ENCODE data around the gene SERBP1.

- TF ChIP-seq CTCF (IDR thresholded peaks at IDR 0.05) = no peak
- no peak for TF ChIP-seq POLR2A (IDR thresholded peaks at IDR 0.05)
These were observed 47.9 kb downstream of the SERBP1 start for GRCh38 chr1:67382292-67382691.
